HG03039 (cell line): ENCODE measurements around the gene KIF26A.

Experiments
- ATAC-seq: cut with Tn5 transposase; IDR thresholded peaks from one replicate; pipeline ENCODE4 v1.9.1; 2021; ENCODE audit warnings: mild to moderate bottlenecking, moderate library complexity; ENCODE audit not compliant: unreplicated experiment

KIF26A gene

DNA sequence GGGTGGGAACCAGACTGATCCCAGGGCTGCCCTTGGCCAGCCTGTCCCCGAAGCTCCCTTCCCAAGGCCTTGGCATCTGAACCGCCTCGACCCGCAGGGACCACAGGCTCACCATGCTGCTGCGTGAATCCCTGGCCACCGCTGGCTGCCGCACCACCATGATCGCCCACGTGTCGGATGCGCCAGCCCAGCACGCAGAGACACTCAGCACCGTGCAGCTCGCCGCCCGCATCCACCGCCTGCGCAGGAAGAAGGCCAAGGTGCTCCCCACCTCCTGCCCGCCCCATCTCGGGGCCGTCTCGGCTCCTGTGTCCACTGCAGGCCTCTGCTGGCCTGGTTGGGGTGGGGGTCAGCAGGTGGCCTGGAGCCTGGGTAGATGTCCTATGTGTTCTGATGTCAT is 35.7 kb downstream of the KIF26A start:
- ATAC-seq: no peak

DNA sequence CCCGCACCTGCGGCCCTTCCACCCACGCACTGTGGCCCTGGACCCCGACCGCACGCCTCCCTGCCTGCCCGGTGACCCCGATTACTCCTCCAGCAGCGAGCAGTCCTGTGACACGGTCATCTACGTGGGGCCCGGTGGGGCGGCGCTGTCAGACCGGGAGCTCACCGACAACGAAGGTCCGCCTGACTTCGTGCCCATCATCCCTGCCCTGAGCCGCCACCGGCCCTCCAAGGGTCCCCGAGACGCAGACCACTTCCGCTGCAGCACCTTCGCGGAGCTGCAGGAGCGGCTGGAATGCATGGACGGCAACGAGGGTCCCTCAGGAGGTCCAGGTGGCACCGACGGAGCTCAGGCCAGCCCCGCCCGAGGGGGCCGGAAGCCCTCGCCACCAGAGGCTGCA is 36.7 kb downstream of the KIF26A start:
- no peak for ATAC-seq

DNA sequence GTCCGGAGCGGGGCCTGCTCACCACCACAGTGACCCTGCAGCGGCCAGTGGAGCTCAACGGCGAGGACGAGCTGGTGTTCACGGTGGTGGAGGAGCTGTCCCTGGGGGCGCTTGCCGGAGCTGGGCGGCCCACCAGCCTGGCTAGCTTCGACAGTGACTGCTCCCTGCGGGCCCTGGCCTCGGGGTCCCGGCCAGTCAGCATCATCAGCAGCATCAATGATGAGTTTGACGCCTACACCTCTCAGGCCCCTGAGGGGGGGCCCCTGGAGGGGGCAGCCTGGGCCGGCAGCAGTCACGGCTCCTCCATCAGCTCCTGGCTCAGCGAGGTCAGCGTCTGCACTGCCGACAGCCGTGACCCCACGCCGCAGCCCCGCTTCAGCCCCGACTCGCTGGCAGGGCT is 37.4 kb downstream of the KIF26A start:
- no peak for ATAC-seq

DNA sequence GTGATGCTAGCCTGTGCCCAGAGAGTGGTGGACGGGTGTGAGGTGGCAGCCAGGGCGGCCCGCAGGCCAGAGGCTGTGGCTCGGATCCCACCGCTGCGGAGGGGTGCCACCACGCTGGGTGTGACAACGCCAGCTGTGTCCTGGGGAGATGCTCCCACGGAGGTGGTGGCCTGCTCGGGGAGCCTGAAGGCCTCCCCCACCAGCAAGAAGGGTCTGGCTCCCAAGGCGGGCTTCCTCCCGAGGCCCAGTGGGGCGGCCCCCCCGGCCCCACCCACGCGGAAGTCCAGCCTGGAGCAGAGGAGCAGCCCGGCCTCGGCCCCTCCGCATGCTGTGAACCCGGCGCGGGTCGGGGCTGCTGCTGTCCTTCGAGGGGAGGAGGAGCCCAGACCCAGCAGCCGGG is 38.2 kb downstream of the KIF26A start:
- ATAC-seq: no peak

DNA sequence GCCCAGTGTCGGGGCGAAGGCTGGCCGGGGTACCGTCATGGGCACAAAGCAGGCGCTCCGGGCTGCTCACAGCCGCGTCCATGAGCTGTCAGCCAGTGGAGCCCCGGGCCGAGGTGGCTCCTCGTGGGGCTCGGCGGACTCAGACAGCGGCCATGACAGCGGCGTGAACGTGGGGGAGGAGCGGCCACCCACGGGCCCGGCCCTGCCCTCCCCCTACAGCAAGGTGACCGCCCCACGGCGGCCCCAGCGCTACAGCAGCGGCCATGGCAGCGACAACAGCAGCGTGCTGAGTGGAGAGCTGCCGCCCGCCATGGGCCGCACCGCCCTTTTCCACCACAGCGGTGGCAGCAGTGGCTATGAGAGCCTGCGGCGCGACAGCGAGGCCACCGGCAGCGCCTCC is 39.0 kb downstream of the KIF26A start:
- no peak for ATAC-seq

DNA sequence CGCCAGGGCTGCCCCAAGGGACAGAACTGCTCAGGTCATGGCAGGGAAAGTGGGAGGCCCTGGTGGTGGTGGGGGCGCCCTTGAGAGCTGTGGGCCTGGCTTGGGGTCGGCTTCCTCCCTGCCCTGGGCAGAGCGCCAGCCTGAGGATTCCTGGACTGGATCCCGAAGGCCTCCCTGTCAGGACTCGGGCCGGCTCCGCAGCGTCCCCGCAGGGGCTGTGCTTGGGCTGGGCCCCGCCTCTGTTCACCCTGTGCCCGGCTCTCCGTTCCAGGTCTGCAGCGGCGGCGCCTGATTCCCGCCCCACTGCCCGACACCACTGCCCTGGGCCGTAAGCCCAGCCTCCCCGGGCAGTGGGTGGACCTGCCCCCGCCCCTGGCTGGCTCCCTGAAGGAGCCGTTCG is 39.9 kb downstream of the KIF26A start:
- no peak for ATAC-seq

DNA sequence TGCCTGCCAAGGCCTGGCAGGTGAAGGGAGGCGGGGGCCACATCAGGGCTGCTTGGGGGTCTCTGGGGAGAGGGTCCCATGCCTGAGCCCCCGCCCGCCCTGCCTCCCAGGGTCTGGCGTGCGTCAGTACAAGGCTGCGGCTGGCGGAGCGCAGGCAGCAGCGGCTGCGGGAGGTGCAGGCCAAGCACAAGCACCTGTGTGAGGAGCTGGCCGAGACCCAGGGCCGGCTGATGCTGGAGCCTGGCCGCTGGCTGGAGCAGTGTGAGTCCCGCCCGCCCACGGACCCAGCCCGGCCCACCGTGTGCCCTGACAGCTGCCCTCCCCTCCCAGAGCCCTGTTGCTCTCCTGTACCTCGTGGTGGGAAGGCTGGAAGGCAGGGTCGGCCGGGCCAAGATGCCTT is 40.7 kb downstream of the KIF26A start:
- no peak for ATAC-seq

DNA sequence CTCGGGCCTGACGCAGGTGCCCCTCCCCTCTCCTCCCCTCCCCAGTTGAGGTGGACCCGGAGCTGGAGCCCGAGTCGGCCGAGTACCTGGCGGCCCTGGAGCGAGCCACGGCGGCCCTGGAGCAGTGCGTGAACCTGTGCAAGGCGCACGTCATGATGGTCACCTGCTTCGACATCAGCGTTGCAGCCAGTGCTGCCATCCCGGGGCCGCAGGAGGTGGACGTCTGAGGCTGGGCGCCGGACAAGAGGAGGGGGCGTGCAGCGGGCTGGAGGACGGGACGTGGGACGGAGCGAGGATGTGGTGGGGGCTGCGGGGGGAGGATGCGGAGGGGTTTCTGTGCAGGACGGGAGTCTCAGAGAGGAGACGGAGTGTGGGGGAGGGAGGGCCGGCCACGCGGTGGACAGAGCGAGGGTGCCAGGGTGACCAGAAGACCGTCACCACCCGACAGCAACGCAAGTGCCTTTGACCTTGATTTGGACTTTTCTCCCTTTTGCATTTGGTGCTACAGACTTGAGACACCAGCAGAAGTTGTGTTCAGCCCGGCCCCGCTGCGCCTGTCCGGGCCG is 41.3 kb downstream of the KIF26A start:
- no peak for ATAC-seq

DNA sequence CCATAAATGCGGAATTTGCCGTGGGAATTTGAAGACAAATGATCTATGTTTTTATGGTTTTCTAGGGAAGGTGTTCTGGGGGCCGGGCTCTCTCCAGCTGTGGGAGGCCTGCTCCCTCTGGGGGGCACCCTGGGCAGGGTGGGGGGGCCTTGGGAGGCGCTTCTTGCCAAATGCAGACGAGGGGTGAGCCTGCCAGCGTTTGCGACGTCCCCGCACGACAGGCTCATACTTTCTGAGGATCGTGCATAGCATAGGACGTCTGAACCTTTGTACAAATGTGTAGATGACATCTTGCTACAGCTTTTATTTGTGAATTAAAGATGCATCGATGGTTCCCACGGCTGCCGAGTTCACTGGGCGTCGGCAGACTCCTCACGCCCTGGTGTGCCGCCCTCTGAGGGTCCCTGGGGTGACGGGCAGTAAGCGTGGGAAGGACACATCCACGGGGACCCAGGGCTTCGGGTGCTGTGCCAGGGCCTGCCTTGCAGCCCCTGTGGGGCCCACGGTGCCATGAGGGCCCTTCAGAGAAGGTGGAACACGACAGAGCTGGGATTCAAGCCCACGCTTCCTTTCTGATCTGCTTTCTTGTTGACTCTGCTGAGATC is 42.3 kb downstream of the KIF26A start:
- no peak for ATAC-seq

DNA sequence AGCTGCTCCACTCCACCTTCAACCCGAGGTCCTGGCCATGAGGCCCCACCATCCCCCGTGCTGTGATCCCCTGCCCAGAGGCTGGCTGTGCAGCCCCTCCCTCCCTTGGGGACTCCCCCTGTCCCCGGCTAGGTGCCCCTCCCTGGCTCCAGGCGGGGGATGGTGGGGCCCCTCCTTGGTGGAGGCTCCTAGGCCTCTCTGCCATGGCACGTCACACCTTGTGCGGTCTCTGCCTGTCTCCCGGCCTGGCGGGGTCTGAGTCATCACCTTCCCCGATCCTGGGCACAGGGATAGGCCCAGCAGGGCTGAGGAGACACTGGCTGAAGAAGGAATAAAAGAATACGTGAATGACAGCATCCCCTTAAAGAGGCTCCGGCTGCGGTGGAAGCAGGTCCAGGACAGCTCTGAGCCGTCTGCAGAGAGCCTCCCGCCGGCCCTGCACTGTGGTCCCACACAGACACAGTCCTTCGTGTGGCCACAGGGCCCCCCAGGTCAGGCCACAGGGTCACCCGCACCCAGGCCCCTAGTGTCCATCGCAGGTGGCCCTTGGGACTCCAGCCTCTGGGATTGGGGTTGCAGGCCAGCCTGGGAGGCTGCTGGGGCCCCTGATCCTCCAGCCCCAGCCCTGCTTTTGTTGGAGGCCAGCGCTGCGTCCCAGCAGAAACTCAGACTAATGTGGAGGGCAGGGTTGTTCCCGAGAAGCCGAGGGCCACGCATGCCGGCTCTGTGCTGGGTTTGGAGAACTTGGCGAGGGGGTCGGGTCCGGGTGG is 43.6 kb downstream of the KIF26A start:
- no peak for ATAC-seq

DNA sequence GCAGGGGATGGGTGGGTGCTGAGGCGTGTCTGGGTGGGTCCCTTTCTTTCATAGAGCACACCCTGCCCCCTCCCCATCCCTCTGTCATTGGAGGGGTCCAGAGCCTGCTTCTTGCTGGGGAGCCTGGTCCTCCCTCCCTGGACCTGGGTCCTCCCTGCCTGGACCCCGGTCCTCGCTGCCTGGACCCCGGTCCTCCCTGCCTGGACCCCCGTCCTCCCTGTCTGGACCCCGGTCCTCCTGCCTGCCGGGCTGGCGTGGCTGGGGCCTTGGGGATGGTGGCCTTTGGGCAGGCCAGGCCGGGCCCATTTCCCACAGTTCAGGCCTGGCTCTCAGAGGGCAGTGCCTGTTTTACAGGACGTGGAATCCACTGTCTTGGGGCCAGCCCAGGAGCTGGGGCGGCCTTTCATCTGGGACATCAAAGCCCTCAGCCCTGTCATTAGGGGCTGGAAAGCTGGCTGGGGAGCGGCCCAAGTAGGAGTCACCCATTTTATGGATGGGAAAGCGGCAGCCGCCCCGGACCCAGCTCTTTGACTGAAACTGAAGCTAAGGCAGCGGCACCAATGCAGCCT is 44.6 kb downstream of the KIF26A start:
- ATAC-seq: no peak

DNA sequence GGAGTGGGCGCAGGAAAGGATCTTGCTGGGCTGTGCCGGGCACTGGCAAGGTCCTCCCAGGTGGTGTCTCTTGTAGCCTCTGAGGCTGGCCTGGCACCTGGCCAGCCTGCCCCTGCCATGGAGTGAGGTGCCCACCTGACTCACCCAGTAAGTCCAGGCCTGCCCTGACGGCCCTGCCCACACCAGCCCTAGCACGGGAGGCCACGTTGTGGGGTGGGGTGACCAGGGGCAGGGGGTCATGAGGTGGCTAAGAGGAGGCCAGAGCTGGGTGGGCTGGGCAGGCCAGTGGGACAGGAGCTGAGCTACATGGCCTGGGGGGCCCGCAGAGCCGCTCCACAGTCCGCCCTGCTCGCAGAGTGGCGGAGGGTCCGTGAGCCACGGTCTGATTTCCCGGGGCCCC is 45.4 kb downstream of the KIF26A start:
- no peak for ATAC-seq

DNA sequence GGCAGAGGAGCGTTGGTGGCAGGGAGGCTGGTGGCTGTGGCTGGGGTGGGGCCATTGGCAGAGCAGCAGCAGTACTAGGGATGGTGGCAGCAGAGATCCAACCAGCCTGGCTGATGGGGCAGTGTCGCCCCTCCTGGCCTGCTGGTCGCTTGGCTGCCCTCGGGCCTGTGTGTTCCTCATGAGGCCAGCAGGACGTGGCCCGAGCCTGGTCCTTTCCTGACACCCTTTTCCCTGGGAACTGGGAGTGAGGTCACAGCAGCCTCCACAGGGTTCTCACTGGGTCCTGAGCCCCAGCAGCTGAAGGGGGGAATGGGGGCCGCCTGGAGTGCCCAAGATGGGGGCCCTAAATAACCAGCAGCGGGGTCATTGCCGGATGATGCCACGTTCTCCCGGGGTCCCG is 46.1 kb downstream of the KIF26A start:
- ATAC-seq: no peak

DNA sequence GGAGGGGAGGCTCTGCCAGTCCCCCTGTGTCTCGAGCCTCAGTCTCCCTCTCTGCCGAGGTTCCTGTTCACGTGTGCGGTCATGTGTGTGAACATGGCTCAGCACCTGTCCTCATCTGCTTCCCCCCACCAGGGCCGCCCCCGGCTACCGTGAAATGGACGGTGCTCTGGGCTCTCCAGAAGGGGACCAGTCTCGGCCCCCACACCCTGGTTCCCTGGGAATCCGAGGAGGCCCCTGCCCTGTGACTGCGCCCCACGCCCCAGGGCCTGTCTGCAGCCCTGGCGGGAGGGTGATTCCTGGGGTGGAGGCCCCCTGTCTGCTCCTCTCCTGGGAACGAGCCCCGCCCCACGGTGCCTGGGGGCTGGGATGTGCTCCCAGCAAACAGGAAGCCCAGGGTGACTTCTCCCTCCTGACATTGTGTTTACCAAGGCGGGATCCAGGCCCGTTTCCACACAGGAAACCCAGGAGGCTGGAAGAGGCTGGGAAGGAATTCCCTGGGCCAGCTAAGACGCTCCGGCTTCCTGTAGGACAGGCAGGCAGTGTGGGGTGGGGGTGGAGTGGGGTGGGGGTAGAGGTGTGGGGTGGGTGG is 46.6 kb downstream of the KIF26A start:
- no peak for ATAC-seq

DNA sequence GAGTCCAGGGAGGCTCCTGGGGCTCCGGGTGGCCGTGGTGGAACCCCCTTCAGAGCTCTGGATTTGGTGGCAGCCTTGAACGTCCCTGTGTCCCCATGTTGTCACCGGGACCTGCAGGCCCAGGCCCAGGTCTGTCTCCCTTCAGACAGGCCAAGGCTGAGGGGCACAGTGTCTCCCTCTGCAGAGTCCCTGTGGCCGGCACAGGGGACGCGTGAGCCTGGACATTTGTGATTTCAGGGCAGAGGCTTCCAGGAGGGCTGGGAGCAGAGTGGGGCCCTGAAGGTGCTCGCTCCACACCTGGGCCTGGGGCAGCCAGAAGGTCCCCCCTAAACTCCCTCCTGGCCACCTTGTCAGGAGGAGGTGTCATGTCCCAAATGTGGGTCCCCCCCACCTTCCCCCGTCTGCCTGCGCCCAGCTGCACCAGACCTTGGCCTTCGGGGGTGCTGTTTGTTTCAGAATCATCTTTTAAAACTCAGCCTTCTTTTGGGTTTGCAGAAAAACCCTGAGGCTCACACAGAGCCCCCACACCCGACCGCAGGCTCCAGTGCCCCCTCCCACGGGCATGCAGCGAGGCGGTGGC is 47.6 kb downstream of the KIF26A start:
- no peak for ATAC-seq

DNA sequence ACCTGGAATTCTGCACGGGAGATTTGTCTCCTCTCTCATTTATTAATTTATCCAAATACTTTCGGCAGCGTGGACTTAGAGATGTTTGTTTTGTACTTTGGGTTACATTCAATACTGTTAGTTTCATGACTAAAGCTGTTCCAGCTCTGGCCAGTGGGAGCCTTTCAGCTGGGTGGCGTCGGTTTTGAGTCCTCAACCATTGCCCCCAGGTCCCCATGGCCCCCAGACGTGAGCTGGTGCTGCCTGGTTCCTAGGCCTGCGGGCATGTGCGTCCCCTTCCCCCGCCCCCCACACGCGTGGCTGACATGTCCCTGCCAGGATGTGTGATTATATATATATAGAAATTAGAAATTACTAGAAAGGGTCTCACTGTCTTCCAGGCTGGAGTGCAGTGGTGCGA is 48.2 kb downstream of the KIF26A start:
- ATAC-seq: no peak

DNA sequence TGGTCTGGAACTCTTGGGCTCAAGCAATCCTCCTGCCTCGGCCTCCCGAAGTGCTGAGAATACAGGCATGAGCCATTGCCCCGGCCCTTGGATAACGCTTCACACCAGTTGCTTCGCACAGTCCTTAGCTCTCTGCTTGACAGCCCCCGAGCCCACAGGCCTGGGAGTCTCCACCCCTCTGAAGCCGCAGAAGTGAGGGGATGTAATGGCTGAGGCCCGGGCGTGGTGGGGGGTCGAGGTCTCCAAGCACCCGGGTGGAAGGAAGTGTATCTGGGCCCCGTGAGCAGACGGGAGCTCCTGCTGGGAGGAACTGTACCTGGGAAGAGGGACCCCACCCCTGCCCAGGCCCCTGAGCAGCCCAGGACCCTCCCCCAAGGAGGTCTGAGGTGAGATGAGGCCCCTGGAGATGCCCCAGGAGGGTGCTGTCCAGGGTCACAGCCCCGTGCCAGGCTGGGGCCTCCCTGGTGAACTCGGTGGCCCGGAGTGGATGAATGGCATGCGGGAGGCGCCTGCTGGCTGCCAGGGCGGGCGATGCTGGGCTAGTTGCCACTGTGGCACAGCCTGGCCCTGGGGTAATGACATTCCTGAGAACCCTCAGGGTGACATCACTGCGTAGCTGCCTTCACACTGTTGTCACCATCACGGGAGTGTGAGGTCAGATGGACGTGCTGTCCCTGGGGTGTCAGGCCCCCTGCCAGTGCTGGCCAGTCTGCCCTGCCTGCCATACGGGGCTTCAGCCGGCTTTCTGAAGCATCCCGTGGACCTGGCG is 48.9 kb downstream of the KIF26A start:
- no peak for ATAC-seq

DNA sequence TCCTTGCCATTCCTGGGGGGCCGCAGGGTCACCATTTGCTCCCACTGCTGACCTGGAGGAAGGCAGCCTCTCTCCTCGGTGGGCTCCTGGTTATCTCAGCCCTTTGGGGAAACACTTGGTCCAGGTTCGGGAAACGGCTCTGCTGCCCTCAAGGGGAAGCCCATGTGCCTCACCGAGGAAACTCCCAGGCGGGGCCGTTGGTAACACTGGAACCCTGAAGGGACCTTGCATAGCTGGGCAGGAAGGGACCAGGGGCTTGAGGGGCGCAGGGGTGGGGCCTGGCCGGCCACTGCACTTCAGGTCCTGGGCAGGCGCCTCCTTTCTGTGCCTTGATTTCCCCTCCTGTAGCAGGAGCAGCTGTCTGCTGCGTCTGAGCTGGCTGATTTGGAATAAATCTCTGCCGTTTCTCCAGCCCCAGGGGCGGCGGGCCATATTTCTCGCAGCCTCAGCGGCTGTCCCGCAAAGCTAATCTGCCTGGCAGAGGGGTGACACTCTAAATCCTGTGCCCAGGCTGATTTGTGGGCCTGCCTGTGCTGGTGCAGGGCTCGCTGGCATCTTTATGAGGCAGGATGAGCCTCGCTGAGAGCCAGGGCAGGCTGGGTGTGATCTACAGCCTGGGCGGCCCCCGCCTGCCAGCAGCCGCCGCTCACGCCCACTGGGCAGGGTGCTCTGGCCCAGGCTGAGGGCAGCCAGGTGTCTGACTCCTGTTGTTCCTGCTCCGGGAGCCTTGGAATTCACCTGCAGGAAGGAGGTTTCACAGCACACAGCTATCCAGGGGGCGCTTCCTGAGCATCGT is 49.7 kb downstream of the KIF26A start:
- no peak for ATAC-seq

DNA sequence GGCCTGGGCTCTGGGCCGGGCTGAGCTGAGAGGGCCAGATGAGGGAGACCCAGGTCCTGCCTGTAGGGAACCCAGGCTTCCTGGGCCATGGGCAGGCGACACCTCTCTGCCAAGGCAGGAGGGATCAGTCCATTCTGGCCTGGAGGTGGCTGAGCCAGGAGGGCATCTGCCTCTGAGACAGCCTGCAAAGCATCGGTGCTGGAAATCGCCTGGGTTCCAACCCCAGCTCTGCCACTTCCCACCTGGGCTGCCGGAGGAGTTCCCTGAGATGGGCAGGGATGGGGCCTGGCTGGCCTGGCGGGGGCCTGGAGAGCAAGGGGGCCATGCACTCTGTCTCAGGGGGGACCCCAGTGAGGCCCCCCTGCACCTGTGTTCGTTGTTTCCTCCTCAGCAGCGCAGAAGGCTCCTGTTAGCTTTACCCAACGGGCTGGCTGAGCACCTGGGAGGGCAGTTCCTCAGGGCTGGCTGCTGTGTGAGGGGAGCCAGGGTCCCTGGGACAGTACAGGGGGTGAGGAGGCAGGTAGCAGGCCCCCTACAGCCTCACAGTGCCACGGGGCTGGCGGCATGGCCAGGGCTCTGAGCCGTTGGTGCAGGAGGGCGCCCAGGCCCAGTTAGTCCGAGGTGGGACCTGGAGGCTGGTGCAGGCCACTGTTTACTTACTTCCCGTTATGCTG is 50.5 kb downstream of the KIF26A start:
- ATAC-seq: no peak
